B cell (primary cell): Measurements from ENCODE around the gene RPL23. TPM values are rescaled to one million over a fixed set of nuclear protein-coding genes. Genes with fewer than 3 reads are reported as not detected.

Source experiments
- ATAC-seq: fragments of 200-7000 bp; cut with Tn5 transposase; one replicate; pipeline ENCODE4 v1.10.0; 2021; ENCODE audit warnings: low read depth, mild to moderate bottlenecking, moderate number of reproducible peaks, moderate library complexity
- CTCF ChIA-PET: fragments of 350-600 bp; sonication (Branson Sonifier 250); formaldehyde crosslinking; loops from one replicate; lab custom pipeline; 2021; ENCODE audit warnings: antibody characterized with exemption, inconsistent platforms; lab: Charles Lee
- POLR2A ChIA-PET: fragments of 350-600 bp; sonication (Branson Sonifier 250); formaldehyde crosslinking; loops from one replicate; lab custom pipeline; 2021; ENCODE audit warnings: antibody characterized with exemption; lab: Charles Lee
- DNase-seq: peaks from one replicate; pipeline ENCODE4 v3.0.0; 2013
- H2AFZ ChIP-seq: 2 replicates; pipeline ENCODE4 v1.6.1; 2012; ENCODE audit warnings: mild to moderate bottlenecking, low read depth, low read length; ENCODE audit not compliant: insufficient read depth, poor library complexity, severe bottlenecking
- H3K27ac ChIP-seq, 2 donors: 1 replicate in 1 of 2; 2 replicates in 1 of 2; pipeline ENCODE4 v1.5.1; 2012 to 2013; ENCODE audit warnings: low read length in 2 of 2, mild to moderate bottlenecking in 2 of 2, moderate library complexity in 1 of 2
- H3K27me3 ChIP-seq, 4 experiments: fragments of 200-600 bp in 1 of 4; sonication (generic) in 1 of 4; replicated peaks in 1 of 4; 1 replicate in 2 of 4; 2 replicates in 2 of 4; pipeline versions ENCODE4 v1.6.1 to v1.7.0; 2013 to 2016; ENCODE audit warnings: low read length in 3 of 4, mild to moderate bottlenecking in 2 of 4, mixed read lengths in 1 of 4, moderate library complexity in 1 of 4; ENCODE audit not compliant: insufficient read depth in 4 of 4, control insufficient read depth in 3 of 4; ENCODE audit errors: control extremely low read depth in 1 of 4
- H3K36me3 ChIP-seq, 2 experiments: replicated peaks in 1 of 2; 1 replicate in 1 of 2; 2 replicates in 1 of 2; pipeline versions ENCODE4 v1.6.1 to v1.7.1; 2013; ENCODE audit warnings: low read length in 1 of 2; ENCODE audit not compliant: insufficient read depth in 2 of 2, control insufficient read depth in 1 of 2; ENCODE audit errors: control extremely low read depth in 1 of 2, extremely low read depth in 1 of 2
- H3K4me1 ChIP-seq, 2 donors: fragments of 200-600 bp in 1 of 2; sonication (generic) in 1 of 2; 1 replicate in 1 of 2; 2 replicates in 1 of 2; pipeline versions ENCODE4 v1.5.1 to v1.6.1; 2013 to 2017; ENCODE audit warnings: low read length in 2 of 2; ENCODE audit not compliant: control insufficient read depth in 2 of 2, insufficient read depth in 2 of 2
- H3K4me2 ChIP-seq: replicated peaks from 2 replicates; pipeline ENCODE3; 2012; ENCODE audit warnings: mild to moderate bottlenecking, low read depth, low read length; ENCODE audit not compliant: poor library complexity, severe bottlenecking
- H3K4me3 ChIP-seq, 5 experiments: fragments of 200-600 bp in 1 of 5; sonication (generic) in 1 of 5; 1 replicate in 3 of 5; 2 replicates in 2 of 5; pipeline versions ENCODE4 v1.5.1 to v1.7.0; 2011 to 2016; ENCODE audit warnings: low read length in 4 of 5, mild to moderate bottlenecking in 4 of 5, low read depth in 2 of 5, control low read depth in 1 of 5, moderate library complexity in 1 of 5; ENCODE audit not compliant: insufficient read depth in 1 of 5; ENCODE audit errors: control extremely low read depth in 1 of 5, extremely low read depth in 1 of 5
- H3K79me2 ChIP-seq: fragments of 200-600 bp; sonication (generic); one replicate; pipeline ENCODE4 v1.6.0; 2016; ENCODE audit warnings: low read length; ENCODE audit not compliant: control insufficient read depth, insufficient read depth
- H3K9ac ChIP-seq: fragments of 200-600 bp; sonication (generic); 2 replicates; pipeline ENCODE4 v1.6.1; 2017; ENCODE audit warnings: mild to moderate bottlenecking, low read length, moderate library complexity
- H3K9me3 ChIP-seq, 3 donors: one replicate each; pipeline versions ENCODE4 v1.6.1 to v1.7.1; 2013; ENCODE audit warnings: low read length in 2 of 3; ENCODE audit not compliant: control insufficient read depth in 2 of 3, insufficient read depth in 1 of 3; ENCODE audit errors: control extremely low read depth in 1 of 3
- H4K20me1 ChIP-seq: 2 replicates; pipeline ENCODE4 v1.6.0; 2012; ENCODE audit warnings: mild to moderate bottlenecking, low read length; ENCODE audit not compliant: insufficient read depth, control insufficient read depth, poor library complexity, severe bottlenecking
- H3K27ac Mint-ChIP-seq: one replicate; pipeline ENCODE4 v1.8.0; 2021; ENCODE audit warnings: mixed read lengths
- H3K27me3 Mint-ChIP-seq: one replicate; pipeline ENCODE4 v1.8.0; 2021; ENCODE audit warnings: mixed read lengths
- H3K4me1 Mint-ChIP-seq: one replicate; pipeline ENCODE4 v1.8.0; 2021; ENCODE audit warnings: mixed read lengths
- H3K4me3 Mint-ChIP-seq: one replicate; pipeline ENCODE4 v1.8.0; 2021; ENCODE audit warnings: mixed read lengths
- H3K9me3 Mint-ChIP-seq: one replicate; pipeline ENCODE4 v1.8.0; 2022; ENCODE audit warnings: mixed read lengths; ENCODE audit not compliant: insufficient read depth
- EZH2 ChIP-seq: IDR thresholded peaks from 2 replicates; pipeline ENCODE4 v1.6.1; 2012; ENCODE audit warnings: borderline replicate concordance, low read depth, mild to moderate bottlenecking, moderate library complexity, low read length; ENCODE audit not compliant: insufficient read depth, poor library complexity, severe bottlenecking
- WGBS: methylation state at CpG from one replicate; pipeline ENCODE4 v1.1.5; 2013; ENCODE audit warnings: missing lambda C conversion rate; ENCODE audit not compliant: insufficient coverage; 5-methylcytosine and 5-hydroxymethylcytosine counted together
- intact Hi-C: fragments of 100-400 bp; cut with micrococcal nuclease; formaldehyde crosslinking; loops from one replicate; pipeline ENCODE4 v1.10.0; 2022
- polyA plus RNA-seq: library from polyadenylated mRNA; depleted of rRNA; stranded (reverse); fragments of >200 nt; gene quantifications from 2 replicates; pipeline ENCODE4 v1.2.3, GENCODE V29; 2012
- total RNA-seq, 2 donors: library from RNA; stranded (reverse); fragments of 120-200 nt in 1 of 2; gene quantifications; 1 replicate in 1 of 2; 2 replicates in 1 of 2; pipeline versions ENCODE4 v1.2.3 to v1.2.4, GENCODE V29; 2013 to 2022
- TF ChIP-seq, protein P1 (sequence below): fragments of 200-600 bp; IDR thresholded peaks from one replicate; pipeline ENCODE4 v1.8.0; 2022; ENCODE audit warnings: antibody characterized with exemption, mild to moderate bottlenecking

Gene RPL23
- total and polyA plus RNA-seq, 2 donors (not counting 1 experiment from before 2014, with no cell fraction given), result 1,753 to 2,282 TPM

GRCh38 chr17:38848557-38848891, 5.0 kb downstream of the RPL23 start:
- POLR2A ChIA-PET, result interaction anchor here (1.9 kb wide), 1 partner anchor 21 kb away, joined by 4 read pairs; the partner anchor contains the start of gene LASP1
- H3K4me3 ChIP-seq, result no peak overlapping the region
- DNase-seq (no peak), ATAC-seq (no peak)
- no CpG with 5 or more reads among the region's 1 CpG for WGBS
- H3K27me3 ChIP-seq, result no peaks in the 10 kb centered on the region
- peaks cover 25% of the 10 kb centered on the region for H4K20me1 ChIP-seq
- Mint-ChIP-seq H3K4me3 (no peak overlapping the region), H3K9me3 (no peaks in the 10 kb centered on the region), H3K27ac (no peak overlapping the region), H3K27me3 (no peaks in the 10 kb centered on the region), H3K4me1 (peaks cover 32% of the 10 kb centered on the region)
- no peak overlapping the region for H3K4me2 ChIP-seq
- no peak overlapping the region for H3K9ac ChIP-seq
- H3K36me3 ChIP-seq, result peaks cover 20 to 58% of the 10 kb centered on the region in 2 experiments
- CTCF ChIA-PET, result interaction anchor here (0.6 to 1.3 kb wide), 2 partner anchors 20 to 23 kb away, joined by 3 to 6 read pairs; partner anchors contain the start of gene CWC25
- intact Hi-C loops, result no loop called here
- H3K9me3 ChIP-seq, result no peaks in the 10 kb centered on the region
- H3K27ac ChIP-seq, result no peak overlapping the region
- H3K79me2 ChIP-seq, result peaks cover 14% of the 10 kb centered on the region
- peaks cover 19 to 20% of the 10 kb centered on the region in 2 donors for H3K4me1 ChIP-seq
- H2AFZ ChIP-seq, result no peak overlapping the region
- no peak for TF ChIP-seq EZH2
- TF ChIP-seq, protein P1, sequence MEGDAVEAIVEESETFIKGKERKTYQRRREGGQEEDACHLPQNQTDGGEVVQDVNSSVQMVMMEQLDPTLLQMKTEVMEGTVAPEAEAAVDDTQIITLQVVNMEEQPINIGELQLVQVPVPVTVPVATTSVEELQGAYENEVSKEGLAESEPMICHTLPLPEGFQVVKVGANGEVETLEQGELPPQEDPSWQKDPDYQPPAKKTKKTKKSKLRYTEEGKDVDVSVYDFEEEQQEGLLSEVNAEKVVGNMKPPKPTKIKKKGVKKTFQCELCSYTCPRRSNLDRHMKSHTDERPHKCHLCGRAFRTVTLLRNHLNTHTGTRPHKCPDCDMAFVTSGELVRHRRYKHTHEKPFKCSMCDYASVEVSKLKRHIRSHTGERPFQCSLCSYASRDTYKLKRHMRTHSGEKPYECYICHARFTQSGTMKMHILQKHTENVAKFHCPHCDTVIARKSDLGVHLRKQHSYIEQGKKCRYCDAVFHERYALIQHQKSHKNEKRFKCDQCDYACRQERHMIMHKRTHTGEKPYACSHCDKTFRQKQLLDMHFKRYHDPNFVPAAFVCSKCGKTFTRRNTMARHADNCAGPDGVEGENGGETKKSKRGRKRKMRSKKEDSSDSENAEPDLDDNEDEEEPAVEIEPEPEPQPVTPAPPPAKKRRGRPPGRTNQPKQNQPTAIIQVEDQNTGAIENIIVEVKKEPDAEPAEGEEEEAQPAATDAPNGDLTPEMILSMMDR, result no peak

DNA sequence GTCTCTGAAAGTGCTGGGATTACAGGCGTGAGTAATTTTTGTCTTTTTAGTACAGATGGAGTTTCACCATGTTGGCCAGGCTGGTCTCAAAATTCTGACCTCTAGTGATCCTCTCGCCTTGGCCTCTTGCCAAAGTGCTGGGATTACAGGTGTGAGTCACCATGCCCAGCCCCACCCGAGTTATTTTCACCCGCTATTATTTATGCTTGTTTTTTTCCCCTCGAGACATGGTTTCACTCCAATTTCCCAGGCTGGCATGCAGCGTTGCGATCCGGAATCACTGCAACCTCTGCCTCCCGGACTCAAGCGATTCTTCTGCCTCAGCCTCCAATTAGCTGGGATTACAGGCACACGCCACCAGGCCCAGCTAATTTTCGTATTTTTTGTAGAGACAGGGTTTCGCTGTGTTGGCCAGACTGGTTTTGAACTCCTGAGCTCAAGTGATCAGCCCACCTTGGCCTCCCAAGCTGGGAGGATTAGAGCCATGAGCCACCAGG, 9.2 kb downstream of the RPL23 start:
- H3K4me1 Mint-ChIP-seq, result no peaks in the 10 kb centered on the region
- WGBS, result 86% methylated on average over 13 of the region's 13 CpGs
- ChIA-PET POLR2A (no interaction called here), CTCF (interaction anchor here (0.7 kb wide), 1 partner anchor 157 kb away, joined by 3 read pairs; no protein-coding TSS in a partner anchor)
- intact Hi-C loops, result no loop called here
- Histone ChIP-seq H3K36me3 (peaks cover 7 to 23% of the 10 kb centered on the region in 2 experiments), H3K4me3 (no peak overlapping the region), H3K79me2 (no peaks in the 10 kb centered on the region), H4K20me1 (peaks cover 9% of the 10 kb centered on the region), H2AFZ (no peak overlapping the region), H3K4me1 (peaks cover 0 to 3% of the 10 kb centered on the region in 2 donors), H3K4me2 (no peak overlapping the region), H3K27ac (no peak overlapping the region), H3K9ac (no peak overlapping the region), H3K9me3 (no peaks in the 10 kb centered on the region), H3K27me3 (no peaks in the 10 kb centered on the region)
- DNase-seq (no peak), ATAC-seq (no peak)
- no peaks in the 10 kb centered on the region for H3K27me3 Mint-ChIP-seq
- no peaks in the 10 kb centered on the region for H3K9me3 Mint-ChIP-seq
- no peak overlapping the region for H3K27ac Mint-ChIP-seq
- no peak for TF ChIP-seq EZH2
- TF ChIP-seq, protein P1, result no peak
- no peak overlapping the region for H3K4me3 Mint-ChIP-seq
